Measurements from ENCODE around the gene CACUL1.
"Not testable (repeated sequence)": the region's sequence is repeated elsewhere in the genome, so short reads cannot be mapped to it uniquely, and the experiment has no call there.

The CACUL1 gene

DNA sequence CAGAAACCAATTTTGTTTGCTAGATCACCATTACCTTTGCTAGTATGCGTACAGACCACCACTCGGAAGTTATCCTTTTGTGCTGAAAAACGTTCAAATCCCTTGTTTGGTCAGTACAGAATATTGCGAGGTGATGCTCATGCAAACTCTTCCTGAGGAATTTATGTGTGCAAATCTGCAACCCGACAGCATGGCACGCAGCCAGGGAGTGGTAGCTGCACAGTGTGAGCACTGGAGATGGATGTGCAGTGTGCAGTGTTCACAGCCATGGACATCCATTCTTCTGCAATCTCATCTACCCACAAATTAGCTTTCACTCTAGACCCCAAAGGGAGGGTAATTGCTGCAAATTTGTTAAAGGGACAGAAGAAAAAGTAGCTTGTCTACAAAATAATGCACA is 72.2 kb downstream of the CACUL1 start:
- DNase-seq = no peak

GRCh38 chr10:118680197-118680596 is 74.6 kb downstream of the CACUL1 start:
- no peak for DNase-seq

- no peak for DNase-seq
Observed at GRCh38 chr10:118674226-118674919, 80.4 kb downstream of the CACUL1 start.

GRCh38 chr10:118672766-118673715 is 81.7 kb downstream of the CACUL1 start:
- no peak for DNase-seq

- DNase-seq = no peak
Observed at GRCh38 chr10:118672153-118672552, 82.6 kb downstream of the CACUL1 start.

DNA sequence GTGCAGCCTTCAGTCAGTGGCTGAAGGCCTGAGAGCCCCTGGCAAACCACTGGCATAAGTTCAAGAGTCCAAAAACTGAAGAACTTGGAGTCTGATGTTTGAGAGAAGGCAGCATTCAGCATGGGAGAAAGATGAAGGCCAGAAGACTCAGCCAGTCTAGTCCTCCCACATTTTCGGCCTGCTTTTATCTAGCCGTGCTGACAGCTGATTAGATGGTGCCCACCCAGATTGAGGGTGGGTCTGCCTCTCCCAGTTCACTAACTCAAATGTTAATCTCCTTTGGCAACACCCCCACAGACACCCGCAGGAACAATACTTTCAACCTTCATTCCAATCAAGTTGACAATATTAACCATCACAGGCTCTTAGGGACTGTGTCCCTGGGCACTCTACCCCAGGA is 83.5 kb downstream of the CACUL1 start:
- DNase-seq = not testable (repeated sequence)

DNA sequence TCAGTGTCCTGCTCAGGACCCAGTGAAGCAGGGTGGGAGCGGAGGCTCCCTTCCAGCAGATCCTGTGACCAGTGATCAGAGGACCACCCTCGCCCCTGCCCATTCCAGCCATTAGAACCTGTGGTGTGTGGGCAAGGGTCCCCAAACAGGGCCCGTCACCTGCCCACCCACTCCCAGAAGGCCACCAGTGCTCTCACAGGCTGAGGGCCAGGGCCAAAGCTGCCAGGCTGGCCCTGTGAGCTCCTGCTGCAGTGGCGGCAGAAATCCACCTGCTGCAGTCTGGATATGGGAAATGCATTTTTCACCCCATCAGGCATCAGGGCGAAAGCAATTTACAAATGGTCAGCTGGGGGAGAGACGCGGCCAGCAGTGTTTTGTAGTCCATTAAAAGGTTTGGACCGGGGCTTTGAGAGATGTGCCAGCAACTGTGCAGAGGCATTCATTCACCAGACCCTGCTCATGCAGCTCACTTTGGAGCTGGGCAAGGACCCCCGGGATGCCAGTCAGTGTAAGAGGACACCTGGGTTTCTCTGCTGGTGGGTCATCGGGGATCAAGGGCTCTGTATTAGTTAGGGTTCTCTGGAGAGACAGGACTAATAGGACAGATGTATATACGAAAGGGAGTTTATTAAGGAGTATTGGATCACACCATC is 84.2 kb downstream of the CACUL1 start:
- DNase-seq = no peak

DNA sequence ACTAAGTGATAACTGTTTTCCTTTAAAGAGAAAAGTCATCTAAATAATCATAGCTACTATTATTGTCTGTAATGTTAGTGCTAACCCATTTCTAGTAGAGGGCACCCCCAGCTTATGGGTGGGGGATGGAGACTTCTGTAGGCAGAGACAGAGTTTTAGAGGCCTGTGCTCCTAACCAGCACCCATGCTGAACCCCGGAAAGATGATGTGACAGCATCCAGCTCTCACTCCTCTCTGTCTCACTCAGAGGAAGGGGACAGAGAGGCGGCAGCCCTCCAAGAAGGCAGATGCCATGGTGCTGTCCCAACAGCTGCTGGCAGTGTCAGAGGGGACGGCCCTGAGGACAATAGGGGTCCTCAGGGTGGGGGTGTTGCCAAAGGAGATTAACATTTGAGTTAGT is 84.9 kb downstream of the CACUL1 start:
- no peak for DNase-seq

DNA sequence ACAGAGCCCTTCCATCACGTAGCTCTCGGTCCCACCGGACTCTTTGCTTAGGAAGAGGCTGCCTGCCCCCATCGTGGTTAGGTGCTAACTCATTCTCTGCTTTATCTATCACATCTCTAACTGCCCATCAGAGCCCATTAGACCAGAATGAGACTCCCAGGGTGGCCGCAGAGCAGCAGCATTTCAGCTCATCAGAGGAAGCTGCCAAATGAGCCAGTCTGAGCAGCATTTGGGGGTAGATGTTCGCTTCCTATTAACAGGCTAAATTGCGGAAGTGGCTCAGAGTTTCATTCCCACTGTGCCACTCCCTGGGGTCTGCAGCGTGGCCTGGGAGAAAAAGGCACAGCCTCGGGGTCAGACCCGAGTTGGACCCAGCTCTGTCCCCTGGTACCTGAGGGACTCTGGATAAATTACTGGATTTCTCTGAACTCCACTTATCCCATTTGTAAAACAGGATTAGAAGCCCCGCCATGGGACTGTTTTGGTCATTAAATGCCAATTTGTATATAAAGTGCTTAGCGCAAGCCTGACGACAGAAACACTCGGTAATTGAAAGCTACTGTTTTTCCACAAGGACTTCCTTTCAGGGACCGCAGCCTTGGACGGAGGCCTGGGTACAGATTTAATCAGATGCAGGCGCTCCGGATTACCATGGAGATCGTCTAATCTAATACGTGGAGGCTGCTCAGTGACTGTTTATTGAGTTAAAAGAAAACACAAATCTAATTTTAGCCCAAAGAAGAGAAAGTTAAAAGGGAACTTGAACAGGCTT is 85.6 kb downstream of the CACUL1 start:
- no peak for DNase-seq

DNA sequence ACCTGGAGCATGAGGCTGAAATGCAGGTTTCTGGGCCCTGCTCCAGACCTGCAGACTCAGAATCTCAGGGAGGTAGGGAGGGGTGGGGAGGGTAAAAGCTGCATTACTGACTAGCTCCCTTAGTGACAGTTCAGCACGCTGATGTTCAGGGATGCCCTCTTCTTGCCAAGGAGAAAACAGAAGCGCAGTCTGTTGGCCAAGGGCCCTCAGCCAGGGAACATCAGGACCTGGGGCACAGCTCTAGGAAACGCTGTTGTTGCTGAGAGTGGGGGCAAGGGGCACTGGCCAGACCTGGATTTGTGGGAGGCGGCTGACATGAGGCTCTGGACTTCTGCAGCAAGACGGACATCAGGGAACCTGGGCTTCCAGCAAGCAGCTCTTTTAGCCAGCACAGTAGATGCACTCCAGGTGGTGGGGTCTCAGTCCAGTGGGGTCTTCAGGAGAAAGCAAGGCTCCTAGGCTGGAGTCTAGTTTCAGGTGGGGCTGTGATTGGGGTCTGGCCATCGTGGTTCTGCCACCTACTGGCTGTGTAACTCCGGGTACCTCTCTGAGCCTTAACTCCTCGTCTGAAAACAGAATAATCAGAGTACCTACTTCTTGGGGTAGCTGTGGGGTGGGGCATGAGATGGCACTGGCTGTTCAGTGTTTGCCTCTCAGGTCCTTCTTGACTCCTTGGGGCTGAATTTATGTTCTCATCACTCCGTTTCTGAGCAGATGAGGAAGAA is 86.4 kb downstream of the CACUL1 start:
- no peak for DNase-seq

DNA sequence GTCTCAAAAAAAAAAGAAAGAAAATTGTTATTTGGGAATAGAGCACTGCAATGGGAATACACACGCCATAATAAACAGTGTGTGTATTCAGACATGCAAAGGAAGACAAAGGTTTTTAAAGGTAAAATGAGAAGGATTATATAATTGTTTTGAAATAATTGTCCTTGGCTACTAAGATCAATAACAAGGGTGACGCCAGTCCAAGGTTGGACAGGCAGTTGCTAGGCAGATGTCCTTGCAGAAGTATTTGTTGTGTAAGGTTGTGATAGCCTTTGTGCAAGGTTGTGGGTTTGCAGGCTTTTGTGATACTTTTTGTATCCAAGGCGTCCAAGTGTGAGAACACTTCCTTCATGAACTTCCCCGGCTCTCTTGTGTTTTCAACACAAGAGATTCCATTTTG is 87.0 kb downstream of the CACUL1 start:
- no peak for DNase-seq

DNA sequence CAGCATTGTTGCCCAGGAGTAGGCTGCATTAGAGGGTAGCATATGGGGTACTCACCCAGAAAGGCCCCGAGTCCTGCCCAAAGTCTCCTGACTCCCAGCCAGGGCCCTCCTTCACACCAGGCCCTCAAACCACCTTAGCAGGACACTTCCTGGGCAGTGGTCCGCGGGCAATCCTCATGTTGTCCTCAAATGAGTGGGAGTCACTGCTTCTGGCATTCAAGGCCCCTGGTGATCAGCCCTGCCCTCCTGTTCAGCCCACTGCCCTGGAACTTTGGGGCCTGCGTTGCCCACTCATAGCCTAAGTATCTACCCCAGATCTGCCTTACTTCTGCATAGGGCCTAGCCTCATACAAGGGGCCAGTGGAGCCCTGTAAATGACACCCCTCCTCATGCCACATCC is 88.4 kb downstream of the CACUL1 start:
- DNase-seq = no peak

- no peak for DNase-seq
Observed at GRCh38 chr10:118664321-118664720, 90.4 kb downstream of the CACUL1 start.

GRCh38 chr10:118663176-118663575 is 91.6 kb downstream of the CACUL1 start:
- no peak for DNase-seq

DNA sequence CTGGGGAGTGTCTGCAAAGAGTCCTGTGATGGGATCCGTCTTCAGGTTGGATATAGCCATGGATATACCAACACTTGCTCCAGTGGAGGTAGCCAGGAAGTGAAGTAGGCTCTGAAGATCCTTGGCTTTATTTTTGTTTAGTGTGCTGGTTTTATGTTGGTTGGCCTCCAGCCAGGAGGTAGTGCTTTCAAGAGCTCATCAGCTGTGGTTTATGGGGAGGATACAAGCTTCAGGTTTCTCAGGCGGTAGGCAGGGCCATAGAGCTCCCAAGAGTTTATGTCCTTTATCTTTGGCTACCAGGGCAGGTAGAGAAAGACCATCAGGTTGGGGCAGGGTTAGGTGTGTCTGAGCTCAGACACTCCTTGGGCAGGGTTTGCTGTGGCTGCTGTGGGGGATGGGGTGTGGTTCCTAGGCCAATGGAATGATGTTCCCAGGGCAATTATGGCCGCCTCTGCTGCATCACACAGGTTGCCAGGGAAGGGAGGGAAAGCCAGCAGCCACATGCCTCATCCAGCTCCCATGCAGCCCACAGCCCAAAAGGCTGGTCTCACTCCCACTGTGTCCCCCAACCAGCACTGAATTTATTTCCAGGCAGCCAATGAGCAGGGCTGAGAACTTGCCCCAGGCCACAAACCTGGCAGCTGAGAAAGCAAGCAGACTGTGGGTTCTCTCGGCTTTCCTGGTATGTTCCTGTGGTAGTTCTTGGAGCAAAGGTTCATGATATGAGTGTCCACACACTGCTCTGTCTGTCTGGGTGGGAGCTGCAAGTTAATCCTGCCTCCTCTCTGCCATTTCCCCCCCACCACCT is 92.3 kb downstream of the CACUL1 start:
- no peak for DNase-seq

- no peak for DNase-seq
Observed at GRCh38 chr10:118658762-118659161, 96.0 kb downstream of the CACUL1 start.

DNA sequence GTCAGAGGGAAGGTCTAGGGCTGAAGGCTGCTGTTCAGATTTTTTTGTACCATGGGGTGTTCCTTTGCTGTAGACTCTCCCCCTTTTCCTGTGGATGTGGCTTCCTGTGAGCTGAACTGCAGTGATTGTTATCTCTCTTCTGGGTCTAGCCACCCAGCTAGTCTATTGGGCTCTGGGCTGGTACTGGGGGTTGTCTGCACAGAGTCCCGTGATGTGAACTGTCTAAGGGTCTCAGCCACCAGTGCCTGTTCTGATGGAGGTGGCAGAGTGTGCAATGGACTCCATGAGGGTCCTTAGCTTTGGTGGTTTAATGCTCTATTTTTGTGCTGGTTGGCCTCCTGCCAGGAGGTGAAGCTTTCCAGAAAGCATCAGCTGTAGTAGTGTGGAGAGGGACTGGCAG is 96.6 kb downstream of the CACUL1 start:
- DNase-seq = not testable (repeated sequence)

- DNase-seq = not testable (repeated sequence)
Observed at GRCh38 chr10:118645294-118645693, 109.5 kb downstream of the CACUL1 start.

GRCh38 chr10:118642228-118642627 is 112.5 kb downstream of the CACUL1 start:
- no peak for DNase-seq

GRCh38 chr10:118638680-118639079 is 116.1 kb downstream of the CACUL1 start:
- DNase-seq = no peak

Measured in NCI-H226 (cell line).